ENCODE measurements around the gene CEPT1. TPM values are rescaled to one million over a fixed set of nuclear protein-coding genes. Genes with fewer than 3 reads are reported as not detected.

Gene CEPT1
- total and polyA plus RNA-seq, 9 of the 15 experiments (the other 6 are each of a cell fraction or from before 2014, with no cell fraction given): 24.4 to 72.6 (median 42.4) TPM

GRCh38 chr1:111161843-111162487 lies 21.9 kb downstream of the CEPT1 start (continued):
- TF ChIP-seq TCF7L2 (IDR thresholded peaks at IDR 0.05; ENCODE audit: low read depth, low read length): no peak
- TF ChIP-seq ZNF830 (CRISPR knock-in tag; IDR thresholded peaks at IDR 0.05): no peak
- TF ChIP-seq ZNF224 (CRISPR knock-in tag; IDR thresholded peaks at IDR 0.05): no peak
- no peak for TF ChIP-seq EGR1 (conservative IDR thresholded peaks at IDR 0.05)
- TF ChIP-seq NEUROD1 (IDR thresholded peaks at IDR 0.05; ENCODE audit: borderline replicate concordance, low read depth, low read length, partially characterized antibody): peak; percentile 75
- no peak for TF ChIP-seq ZBTB8A (IDR thresholded peaks at IDR 0.05; ENCODE audit: partially characterized antibody)
- no peak for TF ChIP-seq ZNF184 (CRISPR knock-in tag; IDR thresholded peaks at IDR 0.05)
- TF ChIP-seq TAF1 (IDR thresholded peaks at IDR 0.05; ENCODE audit: control insufficient read depth, extremely low read depth, insufficient read depth, low read length, severe bottlenecking): no peak
- peak; percentile 92 for TF ChIP-seq ZBTB9 (CRISPR knock-in tag; IDR thresholded peaks at IDR 0.05)
- TF ChIP-seq ZNF263 (CRISPR knock-in tag; IDR thresholded peaks at IDR 0.05; ENCODE audit: borderline replicate concordance): no peak
- TF ChIP-seq CHD2 (IDR thresholded peaks at IDR 0.05; ENCODE audit: low read depth, low read length): no peak
- TF ChIP-seq FOXA3 (CRISPR knock-in tag; conservative IDR thresholded peaks at IDR 0.05 in 1 of 2, IDR thresholded peaks at IDR 0.05 in 1 of 2): peak in 1 of 2 experiments; percentile 98; a peak in 2 of 4 replicates
- TF ChIP-seq MCM3 (IDR thresholded peaks at IDR 0.05): no peak
- peak in 1 of 2 experiments; percentile 95; a peak in 2 of 4 replicates for TF ChIP-seq ARNT (IDR thresholded peaks at IDR 0.05)
- peak; percentile 60; the same call in 1 of the 2 replicates for TF ChIP-seq ZNF584 (CRISPR knock-in tag; IDR thresholded peaks at IDR 0.05; ENCODE audit: low read depth)
- TF ChIP-seq MTA2 (IDR thresholded peaks at IDR 0.05; ENCODE audit: low read depth): peak; percentile 99
- peak; percentile 93 to 100 for TF ChIP-seq HDAC1 (IDR thresholded peaks at IDR 0.05)
- TF ChIP-seq NBN (IDR thresholded peaks at IDR 0.05; ENCODE audit: low read depth): peak; percentile 88
- peak; percentile 99 for TF ChIP-seq TAL1 (IDR thresholded peaks at IDR 0.05)
- TF ChIP-seq SFPQ (IDR thresholded peaks at IDR 0.05; ENCODE audit: low read depth, low read length): no peak
- no peak for TF ChIP-seq KDM2B (CRISPR knock-in tag; IDR thresholded peaks at IDR 0.05)
- TF ChIP-seq ZNF766 (CRISPR knock-in tag; conservative IDR thresholded peaks at IDR 0.05): peak; percentile 96
- no peak for TF ChIP-seq TBP (optimal IDR thresholded peaks at IDR 0.05; ENCODE audit: low read depth, low read length)
- no peak for TF ChIP-seq ZNF3 (CRISPR knock-in tag; IDR thresholded peaks at IDR 0.05)

All from K562 (cell line).